DMS153 treated with DMSO at 0.1 percent for 48 hours (cell line): ENCODE results near the gene PTPN20.

Source experiments
- DNase-seq: peaks from one replicate; lab custom pipeline; 2025; ENCODE audit not compliant: unreplicated experiment; lab: John Stamatoyannopoulos, UW

The PTPN20 gene

DNA sequence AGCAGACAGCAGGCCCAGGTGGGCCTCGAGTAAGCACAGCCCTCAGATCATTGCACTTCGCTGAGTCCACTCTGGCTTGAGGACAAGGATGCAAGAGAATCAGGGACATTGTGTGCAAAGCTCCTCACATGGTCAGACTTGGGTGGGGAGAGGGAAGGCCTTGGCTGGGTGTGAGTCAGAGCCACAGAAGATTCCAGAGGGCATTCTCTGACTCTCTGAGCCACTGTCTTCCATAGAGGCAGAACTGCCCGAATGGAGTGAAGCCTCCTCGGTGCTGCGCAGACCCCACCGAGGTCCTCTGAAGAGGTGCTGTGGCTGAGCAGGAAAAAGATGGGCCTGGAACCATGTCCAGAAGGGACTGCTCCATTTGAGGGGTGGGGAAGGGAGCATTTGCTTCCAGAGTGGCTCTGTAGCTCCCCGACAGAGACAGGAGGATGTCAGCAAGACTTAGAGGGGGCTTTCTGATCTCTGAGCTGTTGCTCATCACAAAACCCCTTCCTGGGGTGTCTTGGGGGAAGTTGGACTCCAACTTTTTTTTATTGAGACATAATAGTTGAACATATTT, 120.8 kb downstream of the PTPN20 start:
- DNase-seq = no peak

DNA sequence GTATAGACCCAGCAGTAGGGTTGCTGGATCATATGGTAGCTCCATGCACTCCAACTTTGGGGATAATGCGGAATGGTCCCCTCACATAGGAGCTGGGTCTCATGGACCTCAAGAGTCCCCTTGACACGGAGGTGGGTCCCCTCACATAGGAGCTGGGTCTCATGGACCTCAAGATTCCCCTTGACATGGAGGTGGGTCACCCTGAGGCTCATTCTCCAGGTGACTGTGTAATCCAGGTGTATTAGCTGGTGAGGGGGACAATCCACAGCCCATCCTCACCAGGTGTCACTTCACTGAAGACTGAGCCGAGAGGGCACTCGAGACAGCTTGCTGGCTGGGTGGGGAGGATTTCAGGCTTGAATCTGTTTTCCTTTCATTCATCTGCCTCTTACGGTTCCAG, 121.9 kb downstream of the PTPN20 start:
- no peak for DNase-seq

DNA sequence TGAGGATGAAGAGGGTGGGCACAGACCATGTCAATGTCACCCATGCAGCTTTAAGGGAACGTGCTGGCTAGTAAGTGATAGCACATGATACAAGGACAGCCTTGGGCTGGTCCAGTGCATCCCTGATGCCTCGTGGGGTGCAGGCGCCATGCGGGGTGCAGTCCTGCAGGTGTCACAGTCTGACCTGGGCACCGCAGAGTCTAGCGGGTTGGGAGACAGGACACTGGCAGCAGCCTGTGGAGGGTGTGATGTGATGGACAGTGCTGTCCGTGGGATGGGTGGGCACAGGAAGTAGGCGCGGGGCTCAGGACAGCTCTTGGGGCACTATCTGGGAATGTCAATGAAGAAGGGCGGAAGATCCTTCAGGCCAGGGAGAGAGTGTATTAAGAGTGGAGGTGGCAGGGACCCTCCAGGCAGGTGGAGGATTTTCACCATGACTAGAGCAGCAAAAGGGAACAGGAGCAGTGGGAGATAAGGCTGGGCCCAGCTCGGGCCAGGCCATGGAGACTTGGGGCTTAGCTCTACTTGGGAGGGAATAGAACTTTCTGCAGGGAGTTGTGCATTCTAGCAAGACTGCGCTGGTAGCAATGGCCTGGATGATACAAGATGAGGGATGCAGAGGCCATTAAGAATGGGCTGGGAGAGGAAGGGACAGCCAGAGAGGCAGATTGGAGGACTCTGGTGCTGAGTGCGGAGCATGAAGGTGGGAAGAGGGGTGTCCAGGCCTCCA, 122.5 kb downstream of the PTPN20 start:
- DNase-seq = no peak

DNA sequence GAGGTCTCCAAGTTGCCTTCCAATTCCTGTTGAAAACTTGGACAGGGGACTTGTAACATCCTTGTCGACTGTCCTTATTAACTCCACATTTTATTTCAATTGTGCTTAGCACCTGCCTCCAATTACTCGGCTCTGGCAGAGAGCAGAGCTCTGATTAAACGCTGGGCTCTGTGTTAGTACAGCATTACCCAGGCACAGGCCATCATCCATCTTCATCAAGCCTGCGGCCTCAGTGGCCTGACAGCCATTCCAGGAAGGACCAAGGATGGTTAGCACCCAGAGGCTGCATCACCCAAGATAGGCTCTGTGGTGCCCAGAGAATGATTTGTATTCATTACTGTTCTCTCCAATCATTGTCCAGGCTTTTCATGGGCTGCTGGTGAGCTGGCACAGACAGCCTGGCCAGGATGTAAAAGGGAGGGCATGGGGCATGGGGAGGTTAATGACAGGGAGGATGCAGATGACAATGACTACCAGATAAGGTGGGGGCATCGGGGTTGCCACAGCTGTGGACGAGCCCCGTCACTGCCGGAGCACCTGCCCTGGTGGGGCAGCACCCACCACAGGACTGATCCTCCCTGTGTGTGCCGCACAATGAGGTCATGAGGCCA, 123.3 kb downstream of the PTPN20 start:
- no peak for DNase-seq

DNA sequence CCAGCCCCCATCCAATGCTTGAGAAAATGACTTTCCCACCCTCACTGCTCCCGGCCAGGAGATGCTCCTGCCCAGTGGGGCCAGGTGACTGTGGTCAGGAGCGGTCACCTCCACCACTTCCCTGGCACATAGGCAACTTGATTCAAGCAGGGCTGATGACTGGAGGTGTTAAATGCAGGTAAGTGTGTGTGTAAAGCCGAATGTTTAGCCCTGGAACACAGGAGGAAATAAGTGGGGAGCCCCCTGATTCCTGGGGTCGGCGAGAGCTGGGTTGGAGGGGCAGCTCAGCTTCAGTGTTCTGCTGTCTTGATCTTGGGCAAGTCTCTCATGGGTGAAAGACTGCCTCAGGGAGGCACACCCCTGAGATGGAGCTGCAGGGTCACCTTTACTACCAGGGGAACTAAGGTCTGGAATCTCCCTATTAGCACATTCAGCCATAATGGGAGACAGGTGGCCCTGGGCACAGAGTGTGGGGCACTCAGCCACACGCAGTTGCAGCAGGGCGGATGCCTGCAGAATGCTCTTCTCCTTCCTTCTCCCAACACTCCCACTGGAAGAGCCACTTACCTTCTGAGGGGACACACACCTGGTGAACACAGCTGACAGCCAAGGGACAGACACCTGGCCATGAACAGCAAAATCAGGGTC, 124.1 kb downstream of the PTPN20 start:
- no peak for DNase-seq

DNA sequence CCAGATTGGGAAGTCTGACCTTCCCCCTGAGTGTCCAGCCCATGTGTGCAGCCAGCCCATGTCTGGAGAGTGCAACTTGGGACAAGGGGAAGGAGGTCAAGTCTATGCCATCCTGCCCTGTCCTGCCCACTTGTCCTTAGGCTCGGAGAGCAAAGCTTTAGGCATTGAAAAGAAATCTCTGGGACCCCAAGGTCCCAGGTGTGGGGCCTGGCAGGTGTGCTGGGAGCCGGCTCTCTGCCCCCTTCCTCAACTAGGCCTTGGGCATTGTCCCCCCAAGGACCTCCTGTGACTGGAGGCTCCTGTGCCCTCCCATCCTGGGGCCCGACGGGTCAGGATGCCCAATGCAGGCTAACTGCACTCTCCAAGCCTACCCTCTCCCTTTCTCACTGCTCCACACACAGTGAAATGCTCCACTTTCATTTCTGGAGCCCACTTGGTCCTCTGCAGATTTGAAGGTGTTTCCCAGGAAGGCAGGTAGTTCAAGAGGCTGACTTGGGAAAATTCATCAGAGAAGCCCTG, 124.7 kb downstream of the PTPN20 start:
- DNase-seq = no peak

DNA sequence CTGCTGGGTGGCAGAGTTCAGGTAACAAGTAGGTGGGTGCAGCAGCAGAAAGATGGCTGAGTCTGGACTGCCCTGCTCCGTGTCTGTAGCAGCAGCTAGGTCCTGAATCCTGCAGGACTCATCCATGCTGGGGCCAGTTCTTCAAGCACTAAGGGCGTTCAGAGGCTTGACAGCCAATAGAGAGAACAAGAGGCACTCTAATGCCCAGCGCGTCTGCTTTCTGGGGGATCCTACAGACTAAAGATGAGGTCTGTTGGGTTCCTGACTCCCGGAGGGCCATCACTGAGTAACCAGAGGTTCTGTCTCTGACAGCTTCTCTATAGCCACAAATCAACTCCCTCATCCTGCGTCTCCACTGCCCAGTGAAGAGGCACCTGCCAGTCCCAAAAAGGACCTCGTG, 125.5 kb downstream of the PTPN20 start:
- DNase-seq = no peak

DNA sequence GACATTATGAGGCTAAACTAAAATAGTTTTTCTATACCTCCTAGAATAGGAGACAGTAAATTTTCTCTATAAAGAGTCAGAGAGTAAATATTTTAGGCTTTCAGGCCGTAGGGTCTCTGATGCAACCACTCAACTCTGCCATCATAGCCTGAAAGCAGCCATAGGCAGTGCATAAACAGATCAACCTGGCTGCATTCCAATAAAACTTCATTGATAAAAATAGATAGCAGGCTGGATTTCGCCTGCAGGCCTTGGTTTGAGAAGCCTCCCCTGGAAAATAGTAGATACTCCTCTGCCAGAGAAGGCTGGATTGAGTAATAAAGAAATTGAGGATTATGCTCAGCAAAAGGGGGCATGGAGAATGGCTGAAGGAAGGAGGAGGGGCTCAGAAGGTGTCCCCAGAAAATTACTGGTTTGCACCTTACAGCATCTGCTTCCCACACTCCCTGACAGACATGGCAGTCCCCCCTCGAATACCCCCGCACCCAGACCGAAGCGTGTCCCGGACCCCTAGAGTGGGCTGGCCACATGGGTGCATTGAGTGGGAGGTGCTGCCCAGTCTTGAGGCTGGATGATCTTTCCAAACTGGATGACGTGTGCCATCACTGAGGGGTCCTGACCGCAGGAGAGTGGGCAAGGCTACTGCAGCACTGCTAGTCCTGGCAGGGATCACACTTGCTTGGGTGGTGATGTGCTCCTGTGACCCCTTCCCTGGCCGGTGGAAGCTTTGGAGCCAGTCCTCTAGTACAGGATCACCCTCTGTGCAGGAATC, 126.6 kb downstream of the PTPN20 start:
- DNase-seq = no peak

DNA sequence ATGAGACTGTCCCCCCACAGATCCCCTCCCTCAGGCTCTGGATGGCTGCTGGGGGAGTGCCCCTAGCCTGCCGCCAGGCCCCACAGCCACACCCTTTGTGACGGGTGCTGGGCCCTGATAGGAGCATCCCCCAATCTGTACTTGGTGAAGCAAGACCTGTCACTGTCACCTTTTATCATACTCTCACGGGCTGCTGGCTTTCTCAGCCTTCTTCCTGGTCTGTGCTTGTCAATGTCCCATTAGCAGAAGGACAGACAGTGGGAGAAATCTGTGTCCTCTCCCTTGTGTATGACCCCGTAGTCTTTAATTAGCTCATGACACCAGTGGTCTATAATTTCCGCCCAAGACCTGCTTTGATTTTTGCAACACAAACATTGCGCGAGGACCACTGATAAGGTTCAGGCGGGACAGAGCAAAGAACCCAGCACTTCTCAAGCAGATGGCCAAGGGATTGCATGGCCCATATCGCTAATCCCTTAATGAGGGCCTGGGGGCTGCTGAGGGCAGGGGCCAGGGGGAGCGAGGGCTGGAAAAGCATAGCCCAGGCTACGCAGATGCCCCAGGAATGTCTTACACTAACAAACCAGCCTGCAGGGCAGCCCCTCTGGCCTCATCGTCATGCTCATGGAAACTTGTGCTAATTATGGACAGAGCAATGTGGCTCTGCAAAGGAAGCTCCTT, 127.8 kb downstream of the PTPN20 start:
- DNase-seq = no peak

DNA sequence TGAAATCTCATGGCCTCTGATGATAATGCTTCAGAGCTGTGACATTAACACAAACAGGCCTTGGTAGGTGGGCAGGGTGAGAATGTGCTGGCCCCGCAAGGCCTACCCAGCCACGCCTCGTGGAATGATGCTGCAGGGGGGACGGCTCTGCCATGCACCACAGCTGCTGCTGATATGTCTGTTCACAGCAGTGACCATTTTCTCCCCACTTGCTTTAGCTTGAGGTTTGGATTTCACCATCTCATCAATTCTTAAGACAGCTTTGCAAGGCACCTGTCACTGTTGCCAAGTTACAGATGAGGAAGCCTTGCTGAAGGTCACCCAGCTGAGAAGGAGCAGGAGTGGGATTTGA, 128.3 kb downstream of the PTPN20 start:
- no peak for DNase-seq

DNA sequence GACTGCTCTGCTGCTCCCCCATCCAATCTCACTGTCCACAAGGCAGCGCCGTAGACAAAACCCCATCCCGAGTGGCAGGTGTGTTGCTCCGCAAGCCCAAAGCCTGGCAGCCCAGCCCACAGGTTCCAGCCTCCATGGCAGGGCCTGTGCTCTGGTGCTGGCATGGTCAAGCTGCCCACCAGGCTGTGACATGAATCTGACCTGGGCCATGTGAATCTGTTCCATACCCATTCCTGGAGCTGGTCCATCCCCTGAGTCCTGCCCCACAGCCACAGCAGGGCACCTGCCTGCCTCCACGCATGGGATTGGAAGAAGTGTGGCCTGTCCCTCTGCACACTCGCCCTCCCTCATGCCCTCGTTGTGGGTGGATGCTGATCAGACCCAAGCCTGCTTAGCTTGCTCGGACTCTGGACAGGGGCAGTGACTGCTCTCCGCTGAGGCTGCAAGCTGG, 128.8 kb downstream of the PTPN20 start:
- no peak for DNase-seq

DNA sequence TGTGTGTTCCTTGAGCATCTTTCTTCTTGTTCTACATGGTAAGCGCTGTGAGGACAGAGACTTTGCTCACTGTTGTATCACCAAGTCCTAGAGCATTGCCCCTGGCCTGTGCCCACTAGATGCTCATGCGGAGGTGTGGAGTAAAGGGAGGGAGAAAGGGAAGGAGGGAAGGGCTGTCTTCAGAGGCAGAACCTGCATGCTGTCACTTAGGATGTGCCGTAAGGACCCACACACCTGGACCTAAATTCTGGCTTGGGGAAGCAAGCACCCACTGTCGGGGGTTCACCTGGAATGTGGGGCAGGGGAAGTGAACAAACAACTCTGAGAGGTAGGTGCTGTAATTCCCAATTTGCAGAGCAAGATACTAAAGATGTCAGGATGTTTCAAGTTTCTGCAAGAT, 129.5 kb downstream of the PTPN20 start:
- no peak for DNase-seq

DNA sequence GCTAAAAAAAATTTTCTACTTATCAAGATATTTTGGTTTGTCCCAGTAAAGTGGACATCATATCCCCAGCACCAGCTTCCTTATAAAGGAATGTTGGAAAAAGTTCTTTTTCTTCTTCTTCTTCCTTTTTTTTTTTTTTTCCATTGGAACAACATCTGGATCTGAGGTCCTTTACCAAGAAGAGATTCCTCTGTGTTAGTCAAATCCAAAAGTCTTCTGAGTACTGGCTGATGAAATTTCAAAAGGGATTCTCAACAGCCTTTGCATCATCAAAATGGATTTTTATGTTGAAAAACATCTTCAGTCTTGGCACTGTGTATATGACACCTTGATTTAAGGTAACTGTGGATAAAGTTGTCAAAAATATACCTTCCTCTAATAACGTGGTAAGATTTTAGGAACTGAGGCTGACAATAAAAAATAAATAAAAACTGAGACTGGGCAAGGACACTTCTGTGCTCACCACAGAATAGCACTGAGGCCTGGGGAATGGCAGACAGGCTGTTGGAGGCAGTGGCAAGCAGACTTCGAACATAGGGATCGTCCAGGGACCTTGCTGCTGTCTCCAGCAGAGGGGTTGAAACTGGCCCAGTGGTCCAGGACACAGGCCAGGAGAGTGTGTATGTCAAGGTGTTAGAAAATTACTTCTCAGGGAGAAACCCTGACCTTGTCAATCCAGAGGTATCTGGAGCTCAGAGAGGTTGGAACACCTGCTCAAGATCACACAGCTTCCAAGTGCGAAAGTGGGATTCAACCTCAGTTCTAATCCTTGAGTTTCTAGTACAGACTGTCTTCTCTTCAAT, 130.4 kb downstream of the PTPN20 start:
- DNase-seq = no peak

DNA sequence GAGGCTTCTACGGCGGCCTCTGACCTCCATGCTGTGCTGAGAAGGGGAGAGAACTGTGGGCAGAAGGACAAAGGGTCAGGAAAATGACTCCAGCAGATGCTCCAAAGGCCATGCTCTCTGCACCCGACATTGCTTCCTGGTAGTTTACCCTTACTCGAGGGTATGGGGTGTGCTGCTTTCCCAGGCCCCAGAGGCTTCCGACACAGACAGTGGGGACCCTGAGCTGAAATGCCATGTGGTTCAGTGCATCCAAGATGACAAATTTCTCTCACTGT, 130.9 kb downstream of the PTPN20 start:
- no peak for DNase-seq

DNA sequence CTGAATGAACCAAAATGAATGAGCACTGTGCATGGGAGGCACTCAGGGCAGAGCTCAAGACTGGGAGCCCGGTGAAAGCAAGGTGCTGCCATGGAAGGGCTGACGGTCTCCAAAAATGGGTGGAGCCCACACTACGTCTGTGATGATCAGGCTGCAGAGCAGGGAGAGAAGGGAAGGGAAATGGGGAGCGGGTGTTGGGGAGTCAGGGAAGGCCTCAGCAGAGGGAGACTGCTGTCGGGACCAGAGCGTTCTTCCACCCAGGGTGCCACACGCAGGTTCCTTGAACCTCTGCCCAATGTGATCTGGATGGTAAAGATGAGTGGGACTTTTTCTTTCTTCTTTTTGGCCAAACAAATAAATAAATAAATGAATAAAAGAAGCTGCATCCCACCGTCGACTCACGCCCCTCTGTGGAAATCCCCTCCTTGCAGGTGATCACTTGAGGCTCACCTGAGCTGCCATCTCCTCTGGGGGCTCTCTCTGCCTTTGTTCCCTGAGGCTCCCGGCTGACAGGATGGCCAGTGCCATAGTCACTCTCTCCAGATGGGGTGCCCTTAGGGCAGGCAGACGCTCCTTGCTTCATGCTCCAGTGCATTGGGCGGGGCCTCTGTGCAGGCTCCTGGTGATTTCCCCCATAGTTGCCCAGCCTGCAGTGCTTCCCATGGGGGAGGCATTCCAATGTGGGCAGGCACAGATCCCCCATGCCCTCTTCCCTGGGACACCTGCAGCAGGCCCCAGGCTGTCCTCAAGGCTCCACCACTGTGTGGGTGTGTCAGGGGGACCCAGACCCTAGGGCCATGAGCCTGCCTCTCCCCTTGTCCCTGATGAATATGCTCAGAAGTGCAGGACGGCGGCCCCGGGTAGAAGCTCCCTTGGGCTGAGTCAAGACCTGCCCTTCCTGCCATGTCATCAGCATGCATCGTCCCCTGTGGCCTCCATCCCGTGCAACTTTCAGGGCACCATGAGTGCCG, 131.8 kb downstream of the PTPN20 start:
- no peak for DNase-seq

DNA sequence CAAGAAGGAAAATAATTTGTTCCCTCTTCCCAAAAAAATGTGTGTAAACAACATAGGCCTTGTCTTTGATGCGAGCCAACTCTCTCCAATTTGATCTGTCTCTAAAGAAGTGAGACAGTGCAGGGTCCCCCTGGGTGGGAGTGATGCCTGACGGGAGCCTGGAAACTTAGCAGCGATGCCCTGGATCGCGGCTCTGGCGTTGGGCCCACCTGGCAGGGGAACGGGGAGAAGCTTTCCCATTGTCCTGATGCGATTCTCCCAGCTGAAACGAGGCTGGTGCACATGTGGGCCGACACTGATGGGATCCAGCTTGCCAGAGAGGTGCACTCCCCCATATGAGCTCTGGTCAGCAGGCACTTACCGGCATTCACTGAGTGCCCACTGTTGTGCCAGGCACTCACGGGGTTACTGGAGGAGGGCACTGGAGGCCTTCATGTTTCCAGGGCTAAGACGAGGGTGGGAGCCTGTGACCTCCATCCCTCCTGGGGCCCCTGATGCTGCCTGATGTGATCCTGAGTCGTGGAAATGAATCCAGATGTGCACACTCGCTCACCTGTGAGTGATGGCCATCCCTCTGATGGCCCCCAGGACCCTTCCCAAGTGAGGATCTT, 132.8 kb downstream of the PTPN20 start:
- no peak for DNase-seq

DNA sequence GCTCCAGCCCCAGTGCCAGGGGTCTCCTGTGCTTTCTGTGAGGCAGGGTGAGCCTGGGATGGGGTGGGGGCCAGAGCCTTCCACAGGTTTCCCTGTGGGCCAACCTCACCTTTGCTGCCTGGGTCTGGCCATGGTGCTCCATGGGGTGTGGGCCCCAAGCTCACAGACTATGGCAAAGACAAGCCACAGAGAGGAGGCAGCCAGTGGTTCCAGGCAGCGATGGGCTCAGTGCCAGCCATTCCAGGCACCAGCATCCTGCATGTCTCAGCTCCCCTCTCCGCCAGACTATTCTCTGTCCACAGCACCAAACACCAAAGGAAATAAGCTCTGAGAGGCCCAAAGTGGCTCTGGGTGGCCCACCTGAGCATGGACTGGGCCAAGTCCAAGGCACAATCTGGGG, 133.5 kb downstream of the PTPN20 start:
- DNase-seq = no peak

DNA sequence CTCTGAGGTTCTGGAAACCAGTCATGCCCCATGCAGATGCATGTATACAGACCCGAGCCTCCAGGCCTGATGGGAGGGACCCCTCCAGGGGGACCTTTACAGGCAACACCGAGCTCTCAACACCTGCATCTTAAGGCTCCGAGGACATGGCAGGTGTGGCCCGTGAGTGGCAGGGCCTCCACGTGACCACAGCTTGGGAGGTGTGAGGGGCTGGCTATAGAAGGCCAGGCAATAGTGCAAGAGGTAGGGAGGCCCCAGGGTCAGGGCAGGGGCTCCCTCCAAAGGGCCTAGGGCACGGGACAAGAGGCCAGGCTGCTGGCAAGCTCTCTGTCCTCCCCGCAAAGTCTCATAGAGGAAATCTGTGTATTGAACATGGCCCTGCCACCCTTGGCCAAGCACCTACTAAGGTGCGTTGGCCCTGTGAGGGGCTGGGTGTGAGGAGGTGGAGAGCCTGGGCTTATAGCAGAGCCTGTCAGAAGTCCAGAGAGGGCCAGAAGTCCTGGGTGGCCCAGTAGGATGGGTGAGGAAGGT, 134.2 kb downstream of the PTPN20 start:
- no peak for DNase-seq
